ENCODE data around the gene NDST1.

DNA sequence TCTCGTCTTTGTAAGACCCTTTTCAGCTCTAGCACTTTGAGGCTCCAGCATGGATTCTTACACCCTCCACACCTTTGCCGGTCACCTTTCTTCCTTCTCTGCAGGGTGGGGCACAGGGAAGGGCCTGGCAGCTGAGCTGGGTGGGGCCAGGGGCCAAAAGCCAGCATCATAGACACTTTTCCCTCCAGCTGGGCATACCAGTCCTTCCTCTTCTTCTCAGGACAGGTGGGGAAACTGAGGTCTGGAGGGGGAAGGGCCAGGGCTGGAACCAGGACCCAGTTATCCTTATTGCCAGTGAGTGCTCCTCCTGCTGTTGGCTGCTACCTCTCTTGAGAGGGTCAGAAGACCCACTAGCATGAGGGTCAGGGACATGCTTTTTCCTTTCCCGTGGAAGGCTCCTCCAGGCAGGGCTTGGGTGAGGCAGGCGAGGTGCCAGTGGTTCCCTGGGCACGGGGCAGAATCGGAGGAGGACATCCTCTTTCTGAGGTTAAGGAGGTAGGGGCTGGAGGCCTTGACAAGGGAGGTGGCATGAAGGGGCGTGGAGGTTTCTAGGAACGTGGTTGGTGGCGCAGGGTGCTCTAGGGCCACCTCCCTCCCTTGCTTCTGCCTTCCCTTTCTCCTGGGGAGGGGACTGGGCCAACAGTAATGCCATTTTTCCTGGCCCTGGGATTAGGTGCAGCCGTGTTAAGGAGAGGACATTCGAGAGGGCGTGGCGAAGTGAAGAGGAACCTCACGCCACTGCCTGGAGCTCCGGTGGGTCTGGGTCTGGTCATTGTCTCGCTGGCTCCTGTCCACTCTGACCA is at the start of gene NDST1:
- no peak for TF ChIP-seq CREM (IDR thresholded peaks at IDR 0.05; ENCODE audit: low read depth)
- no peak for TF ChIP-seq FOXK2 (IDR thresholded peaks at IDR 0.05)
- TF ChIP-seq, protein P1, sequence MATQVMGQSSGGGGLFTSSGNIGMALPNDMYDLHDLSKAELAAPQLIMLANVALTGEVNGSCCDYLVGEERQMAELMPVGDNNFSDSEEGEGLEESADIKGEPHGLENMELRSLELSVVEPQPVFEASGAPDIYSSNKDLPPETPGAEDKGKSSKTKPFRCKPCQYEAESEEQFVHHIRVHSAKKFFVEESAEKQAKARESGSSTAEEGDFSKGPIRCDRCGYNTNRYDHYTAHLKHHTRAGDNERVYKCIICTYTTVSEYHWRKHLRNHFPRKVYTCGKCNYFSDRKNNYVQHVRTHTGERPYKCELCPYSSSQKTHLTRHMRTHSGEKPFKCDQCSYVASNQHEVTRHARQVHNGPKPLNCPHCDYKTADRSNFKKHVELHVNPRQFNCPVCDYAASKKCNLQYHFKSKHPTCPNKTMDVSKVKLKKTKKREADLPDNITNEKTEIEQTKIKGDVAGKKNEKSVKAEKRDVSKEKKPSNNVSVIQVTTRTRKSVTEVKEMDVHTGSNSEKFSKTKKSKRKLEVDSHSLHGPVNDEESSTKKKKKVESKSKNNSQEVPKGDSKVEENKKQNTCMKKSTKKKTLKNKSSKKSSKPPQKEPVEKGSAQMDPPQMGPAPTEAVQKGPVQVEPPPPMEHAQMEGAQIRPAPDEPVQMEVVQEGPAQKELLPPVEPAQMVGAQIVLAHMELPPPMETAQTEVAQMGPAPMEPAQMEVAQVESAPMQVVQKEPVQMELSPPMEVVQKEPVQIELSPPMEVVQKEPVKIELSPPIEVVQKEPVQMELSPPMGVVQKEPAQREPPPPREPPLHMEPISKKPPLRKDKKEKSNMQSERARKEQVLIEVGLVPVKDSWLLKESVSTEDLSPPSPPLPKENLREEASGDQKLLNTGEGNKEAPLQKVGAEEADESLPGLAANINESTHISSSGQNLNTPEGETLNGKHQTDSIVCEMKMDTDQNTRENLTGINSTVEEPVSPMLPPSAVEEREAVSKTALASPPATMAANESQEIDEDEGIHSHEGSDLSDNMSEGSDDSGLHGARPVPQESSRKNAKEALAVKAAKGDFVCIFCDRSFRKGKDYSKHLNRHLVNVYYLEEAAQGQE (IDR thresholded peaks at IDR 0.05; ENCODE audit: low read depth, low read length), result no peak
- TF ChIP-seq SMC3 (IDR thresholded peaks at IDR 0.05; ENCODE audit: borderline replicate concordance, low read length), result no peak
- TF ChIP-seq, protein P2, sequence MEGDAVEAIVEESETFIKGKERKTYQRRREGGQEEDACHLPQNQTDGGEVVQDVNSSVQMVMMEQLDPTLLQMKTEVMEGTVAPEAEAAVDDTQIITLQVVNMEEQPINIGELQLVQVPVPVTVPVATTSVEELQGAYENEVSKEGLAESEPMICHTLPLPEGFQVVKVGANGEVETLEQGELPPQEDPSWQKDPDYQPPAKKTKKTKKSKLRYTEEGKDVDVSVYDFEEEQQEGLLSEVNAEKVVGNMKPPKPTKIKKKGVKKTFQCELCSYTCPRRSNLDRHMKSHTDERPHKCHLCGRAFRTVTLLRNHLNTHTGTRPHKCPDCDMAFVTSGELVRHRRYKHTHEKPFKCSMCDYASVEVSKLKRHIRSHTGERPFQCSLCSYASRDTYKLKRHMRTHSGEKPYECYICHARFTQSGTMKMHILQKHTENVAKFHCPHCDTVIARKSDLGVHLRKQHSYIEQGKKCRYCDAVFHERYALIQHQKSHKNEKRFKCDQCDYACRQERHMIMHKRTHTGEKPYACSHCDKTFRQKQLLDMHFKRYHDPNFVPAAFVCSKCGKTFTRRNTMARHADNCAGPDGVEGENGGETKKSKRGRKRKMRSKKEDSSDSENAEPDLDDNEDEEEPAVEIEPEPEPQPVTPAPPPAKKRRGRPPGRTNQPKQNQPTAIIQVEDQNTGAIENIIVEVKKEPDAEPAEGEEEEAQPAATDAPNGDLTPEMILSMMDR (IDR thresholded peaks at IDR 0.05 in 2 of 3, conservative IDR thresholded peaks at IDR 0.05 in 1 of 3; ENCODE audit: control insufficient read depth in 2 of 3, extremely low read depth in 1 of 3, insufficient read depth in 1 of 3, low read depth in 3 of 3, low read length in 3 of 3), result no peak
- TF ChIP-seq ZNF24 (IDR thresholded peaks at IDR 0.05), result no peak
- TF ChIP-seq POLR2A (IDR thresholded peaks at IDR 0.05; ENCODE audit: low read depth, low read length), result no peak
- no peak for TF ChIP-seq ZNF384 (IDR thresholded peaks at IDR 0.05; ENCODE audit: borderline replicate concordance, low read depth, low read length)
- no peak for TF ChIP-seq TAF1 (IDR thresholded peaks at IDR 0.05; ENCODE audit: borderline replicate concordance, low read depth, low read length)
- TF ChIP-seq KDM1A (IDR thresholded peaks at IDR 0.05; ENCODE audit: borderline replicate concordance), result no peak
- TF ChIP-seq POLR2AphosphoS5 (IDR thresholded peaks at IDR 0.05; ENCODE audit: low read length), result no peak
- no peak for TF ChIP-seq CBFB (IDR thresholded peaks at IDR 0.05; ENCODE audit: low read depth)

All from GM12878 (cell line).